HG03469 (cell line): ENCODE data around the gene PPARG.
"Not testable (repeated sequence)": the region's sequence is repeated elsewhere in the genome, so short reads cannot be mapped to it uniquely, and the experiment has no call there.

Source experiments
- ATAC-seq: cut with Tn5 transposase; IDR thresholded peaks from one replicate; pipeline ENCODE4 v1.9.1; 2021; ENCODE audit warnings: mild to moderate bottlenecking, moderate library complexity, moderate number of reproducible peaks; ENCODE audit not compliant: unreplicated experiment

PPARG gene

GRCh38 chr3:12472796-12473195, 183.9 kb downstream of the PPARG start:
- no peak for ATAC-seq

DNA sequence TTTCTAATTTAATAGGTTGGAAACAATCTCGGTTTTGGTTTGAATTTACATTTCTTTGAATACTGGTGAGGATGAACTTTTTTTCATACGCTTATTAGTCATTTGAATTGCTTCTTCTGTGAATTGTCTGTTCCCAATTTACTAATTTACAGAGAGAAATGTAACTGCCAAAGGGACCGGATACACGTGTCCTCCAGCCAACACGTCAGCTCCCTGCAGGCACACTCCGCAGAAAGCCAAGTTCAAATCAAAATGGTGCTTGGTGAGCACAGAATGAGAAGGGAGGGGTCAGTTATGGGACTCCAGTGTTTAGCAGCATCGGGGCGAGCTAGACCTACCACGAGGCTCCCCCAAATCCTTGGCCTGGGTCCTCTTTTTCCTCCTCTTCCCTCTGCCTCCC, 184.6 kb downstream of the PPARG start:
- no peak for ATAC-seq

DNA sequence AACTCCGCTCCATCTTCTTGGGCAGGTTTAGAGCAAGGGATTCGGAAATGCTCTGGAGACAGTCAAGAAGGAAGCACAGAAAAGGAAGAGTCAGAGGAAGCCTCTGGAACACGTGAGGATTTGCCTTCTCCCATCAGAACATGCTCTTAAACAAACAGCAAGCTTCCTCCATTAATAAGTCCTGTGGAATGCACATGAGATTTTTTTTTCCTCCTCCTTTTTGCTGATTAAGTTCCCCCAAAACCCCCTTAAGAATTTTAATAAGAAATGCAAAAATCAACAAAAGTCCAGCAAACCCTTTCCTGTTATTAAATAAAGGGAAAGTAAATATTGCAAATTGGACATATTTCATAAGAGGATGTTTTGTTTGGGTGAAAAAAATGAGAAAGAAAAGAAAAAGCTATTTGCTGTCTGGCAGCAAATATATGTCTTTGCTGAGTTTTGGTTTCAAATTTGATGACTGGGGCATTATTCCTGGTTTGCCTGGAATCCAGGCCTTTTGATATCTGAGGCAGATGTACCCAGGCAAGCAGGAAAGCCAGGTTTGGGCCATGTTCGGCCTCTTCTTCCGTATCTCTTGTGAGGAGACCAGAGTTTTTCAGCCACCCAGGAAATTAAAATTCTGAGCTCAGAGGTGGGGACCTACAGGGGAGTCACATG, 187.5 kb downstream of the PPARG start:
- no peak for ATAC-seq

DNA sequence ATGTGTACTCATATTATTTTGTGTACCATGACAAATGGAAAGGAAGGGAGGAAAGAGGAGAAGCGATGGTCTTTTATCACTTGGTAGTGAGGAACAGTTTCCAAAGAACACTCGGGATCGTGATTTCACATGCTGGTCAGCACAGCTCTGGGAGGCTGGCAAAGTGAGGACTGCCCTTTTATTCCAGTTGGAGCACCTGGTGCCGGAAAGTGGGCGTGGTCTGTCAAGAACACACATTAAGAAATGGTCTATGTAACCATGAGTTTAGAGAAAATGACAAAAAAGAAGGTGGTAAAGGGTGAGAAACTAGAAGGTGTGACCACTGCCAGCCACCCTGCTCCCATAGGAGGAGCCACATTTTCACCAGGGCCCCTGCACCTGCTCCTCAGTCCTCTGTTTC, 188.4 kb downstream of the PPARG start:
- no peak for ATAC-seq

DNA sequence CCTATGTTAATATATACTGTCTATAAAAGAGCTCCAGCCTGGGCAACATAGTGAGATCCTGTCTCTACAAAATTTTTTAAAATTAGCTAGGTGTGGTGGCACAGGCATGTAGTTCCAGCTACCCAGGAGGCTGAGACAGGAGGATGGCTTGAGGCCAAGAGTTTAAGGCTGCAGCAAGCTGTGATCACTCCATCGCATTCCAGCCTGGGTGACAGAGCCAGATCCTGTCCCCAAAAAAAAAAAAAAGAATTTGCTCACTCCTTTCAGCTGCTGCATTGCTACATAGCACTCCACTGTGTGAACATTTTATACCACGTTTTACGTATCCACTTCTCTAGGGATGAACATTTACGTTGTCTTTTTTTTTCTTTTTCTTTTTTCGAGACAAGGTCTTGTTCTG, 189.5 kb downstream of the PPARG start:
- no peak for ATAC-seq

- ATAC-seq: not testable (repeated sequence)
These were observed 190.3 kb downstream of the PPARG start for GRCh38 chr3:12479198-12479597.

DNA sequence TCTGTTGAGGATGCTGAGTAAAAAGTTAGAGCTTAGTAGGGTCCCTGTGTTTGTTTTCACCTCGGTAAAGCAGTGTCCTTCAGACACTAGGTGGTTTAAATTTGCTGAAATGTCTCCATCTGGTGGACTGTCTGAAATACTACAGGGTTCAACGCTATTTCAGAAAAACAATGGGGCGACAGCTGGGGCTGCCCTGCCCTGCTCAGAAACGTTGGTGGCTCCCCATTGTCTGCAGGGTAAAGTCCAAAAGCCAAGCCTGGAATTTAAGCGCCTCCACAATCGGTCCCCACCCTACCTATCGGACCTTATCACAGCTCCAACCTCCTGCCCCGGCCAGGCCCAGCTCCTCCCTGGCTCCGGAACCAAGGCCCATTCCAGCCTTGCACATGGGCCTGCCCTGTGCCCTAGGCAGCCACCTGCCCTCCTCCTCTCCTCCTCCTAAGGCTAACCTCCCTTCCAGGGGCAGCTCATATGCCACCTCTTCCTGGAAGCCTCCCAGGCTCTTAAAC, 191.1 kb downstream of the PPARG start:
- no peak for ATAC-seq

GRCh38 chr3:12483410-12483809, 194.5 kb downstream of the PPARG start:
- ATAC-seq: no peak

DNA sequence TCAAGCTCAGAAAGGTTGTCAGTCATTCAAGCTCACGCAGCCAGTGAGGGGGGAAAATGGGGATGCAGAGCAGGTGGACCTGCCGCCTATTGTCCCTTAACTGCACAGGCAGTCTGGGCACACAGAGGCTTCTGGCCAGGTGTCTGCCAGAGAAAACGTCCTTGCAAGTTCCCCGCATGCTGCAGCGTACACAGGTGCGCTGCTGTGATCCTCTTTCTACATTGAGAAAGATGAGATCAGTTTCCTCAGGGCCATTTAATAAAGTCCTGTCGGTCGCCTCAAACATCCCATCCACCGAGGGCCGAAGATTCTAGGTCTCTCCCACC, 195.0 kb downstream of the PPARG start:
- no peak for ATAC-seq
